Tibial nerve (tissue), 4 donors: Measurements from ENCODE around the gene CRKL.

ENCODE experiments used
- CTCF ChIP-seq, 5 experiments: fragments of 200-600 bp in 3 of 5; fragments of 450-650 bp in 2 of 5; sonication (generic) in 3 of 5; IDR thresholded peaks; one replicate each; pipeline ENCODE4 v1.5.1; 2016 to 2019; ENCODE audit warnings: antibody characterized with exemption in 5 of 5, mild to moderate bottlenecking in 3 of 5, moderate library complexity in 2 of 5
- EP300 ChIP-seq, 2 donors: sonication (generic); formaldehyde crosslinking; IDR thresholded peaks; one replicate each; pipeline ENCODE4 v1.6.1; 2017; ENCODE audit warnings: antibody characterized with exemption in 2 of 2, mild to moderate bottlenecking in 1 of 2
- POLR2A ChIP-seq, 2 donors: fragments of 450-650 bp; IDR thresholded peaks; one replicate each; pipeline ENCODE4 v1.6.1; 2017; ENCODE audit warnings: antibody characterized with exemption in 2 of 2, mild to moderate bottlenecking in 2 of 2, moderate library complexity in 2 of 2

GRCh38 chr22:20889025-20889704, 28.0 kb upstream of the CRKL start:
- TF ChIP-seq POLR2A (IDR thresholded peaks at IDR 0.05) (no peak), CTCF (IDR thresholded peaks at IDR 0.05) (no peak), EP300 (IDR thresholded peaks at IDR 0.05) (no peak)
